GM18498 (cell line): ENCODE measurements around the gene KAZN.

Experiments used
- ATAC-seq: cut with Tn5 transposase; IDR thresholded peaks from one replicate; pipeline ENCODE4 v1.9.1; 2021; ENCODE audit warnings: mild to moderate bottlenecking, moderate library complexity; ENCODE audit not compliant: unreplicated experiment

The KAZN gene

DNA sequence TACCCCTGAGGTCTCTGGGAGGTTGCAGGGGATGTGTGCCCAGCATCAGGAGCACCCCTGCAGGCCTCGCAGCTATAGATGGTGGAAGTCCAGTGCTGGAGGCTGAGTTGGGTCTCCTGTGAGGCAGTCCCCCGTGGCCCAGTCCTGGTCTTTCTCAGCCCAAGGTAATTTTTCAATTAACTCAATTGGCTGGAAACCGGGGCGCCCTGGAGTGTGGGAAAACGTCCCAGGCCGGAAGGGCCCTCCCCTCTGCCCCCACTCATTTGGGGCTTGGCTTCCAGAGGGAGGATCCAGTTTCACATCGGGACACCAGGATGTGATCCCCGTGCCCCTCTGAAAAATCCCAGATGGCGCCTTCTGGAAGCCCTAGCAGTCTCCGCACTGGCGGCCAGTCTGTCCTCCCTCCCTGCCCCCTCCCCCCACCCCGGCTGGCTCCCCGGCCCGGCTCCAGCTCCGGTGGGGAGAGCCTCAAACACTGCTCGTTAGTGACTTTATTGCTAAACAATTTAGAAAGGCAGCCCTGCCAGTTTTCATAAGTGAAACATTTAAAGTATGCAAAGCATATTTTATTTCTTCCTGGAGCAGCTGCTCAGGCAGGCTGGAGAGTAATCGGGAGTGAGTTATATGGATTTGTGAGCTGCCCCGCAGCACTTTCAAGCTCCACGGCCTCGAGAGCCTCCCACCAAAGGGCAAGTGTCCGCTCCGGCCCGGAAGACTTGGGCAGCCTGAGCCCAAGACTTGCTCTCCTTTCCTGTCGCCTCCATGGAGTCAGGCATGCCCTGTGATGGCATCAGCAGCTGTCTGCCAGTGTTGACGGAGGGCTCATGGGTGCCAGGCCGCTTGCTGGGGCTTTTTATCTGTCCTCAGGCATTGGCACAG is 346.9 kb downstream of the KAZN start:
- ATAC-seq = no peak

- no peak for ATAC-seq
These were observed 347.5 kb downstream of the KAZN start for GRCh38 chr1:14946011-14946359.

DNA sequence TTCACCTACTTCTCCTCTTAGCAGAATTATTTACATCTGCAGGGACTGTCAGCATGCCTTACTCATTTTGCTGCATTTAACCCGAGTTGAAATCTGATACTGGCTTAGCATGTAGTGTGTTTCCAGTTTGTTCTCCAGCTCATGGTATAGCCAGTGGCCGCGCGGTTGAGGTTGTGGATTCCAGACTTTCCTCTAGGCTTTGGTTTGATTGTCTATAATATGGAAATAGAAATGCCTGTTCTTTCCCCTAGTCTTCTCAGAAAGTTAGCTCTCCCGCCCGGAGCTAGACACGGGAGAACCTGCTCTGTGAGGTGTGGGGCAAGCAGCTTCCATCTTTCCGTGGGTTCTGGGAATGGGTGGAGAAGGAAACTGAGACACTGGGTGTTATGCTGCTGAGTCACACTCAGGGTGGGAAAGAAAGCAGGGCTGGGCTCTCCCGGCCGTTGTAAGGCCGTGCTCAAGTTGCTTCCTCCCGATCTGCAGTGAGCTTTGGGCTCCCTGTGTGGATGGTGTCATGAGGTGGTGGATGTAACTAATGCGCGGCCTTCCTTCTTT is 348.3 kb downstream of the KAZN start:
- ATAC-seq = no peak

DNA sequence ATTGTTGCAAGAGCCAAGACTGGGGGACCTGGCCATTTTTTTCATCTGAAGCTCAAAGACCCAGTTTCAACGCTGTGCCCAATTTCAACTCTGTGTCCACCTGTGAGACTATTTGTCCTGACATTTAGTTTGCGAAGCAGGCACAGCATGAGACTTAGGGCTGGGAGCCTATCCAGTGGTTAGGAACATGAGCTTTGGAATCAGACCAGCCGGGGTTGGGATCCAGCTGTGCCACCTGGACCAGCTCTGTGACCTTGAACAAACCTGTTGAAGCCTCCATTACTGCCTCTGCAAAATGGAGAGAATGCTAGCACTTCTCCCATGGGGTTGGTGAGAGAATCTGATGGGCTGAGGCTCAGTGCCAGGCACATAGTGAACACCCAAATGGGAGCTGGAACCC is 348.9 kb downstream of the KAZN start:
- ATAC-seq = no peak

- ATAC-seq = no peak
These were observed 349.7 kb downstream of the KAZN start for GRCh38 chr1:14948112-14948652.

DNA sequence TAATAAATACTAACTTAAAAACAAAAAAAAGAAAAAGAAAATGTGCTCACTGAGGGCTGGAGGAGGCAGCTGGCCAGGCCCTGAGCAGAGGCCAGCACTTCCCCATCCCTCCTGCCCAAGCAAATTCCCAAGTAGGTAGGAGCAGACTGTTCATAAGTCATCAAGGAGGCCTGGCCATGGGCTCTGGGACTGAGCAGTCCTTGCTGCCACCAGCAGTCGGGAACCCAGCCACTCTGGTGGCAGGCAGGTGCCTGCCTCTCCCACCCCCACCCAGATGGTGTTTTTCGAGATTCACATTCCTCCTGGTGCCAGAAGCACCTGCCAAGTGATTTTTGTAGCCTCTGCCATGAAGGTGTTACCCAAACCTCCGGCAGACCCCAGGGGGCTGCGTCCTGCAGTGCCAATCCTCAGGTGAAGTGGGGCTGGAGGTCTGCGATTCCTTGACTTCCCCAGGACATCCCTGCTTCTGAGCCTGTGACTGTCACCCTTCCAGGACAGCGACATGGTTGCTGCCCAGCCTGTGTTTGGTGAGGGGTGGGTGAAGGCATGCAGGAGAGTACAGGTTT is 350.9 kb downstream of the KAZN start:
- ATAC-seq = no peak

- no peak for ATAC-seq
These were observed 351.6 kb downstream of the KAZN start for GRCh38 chr1:14949836-14950713.

DNA sequence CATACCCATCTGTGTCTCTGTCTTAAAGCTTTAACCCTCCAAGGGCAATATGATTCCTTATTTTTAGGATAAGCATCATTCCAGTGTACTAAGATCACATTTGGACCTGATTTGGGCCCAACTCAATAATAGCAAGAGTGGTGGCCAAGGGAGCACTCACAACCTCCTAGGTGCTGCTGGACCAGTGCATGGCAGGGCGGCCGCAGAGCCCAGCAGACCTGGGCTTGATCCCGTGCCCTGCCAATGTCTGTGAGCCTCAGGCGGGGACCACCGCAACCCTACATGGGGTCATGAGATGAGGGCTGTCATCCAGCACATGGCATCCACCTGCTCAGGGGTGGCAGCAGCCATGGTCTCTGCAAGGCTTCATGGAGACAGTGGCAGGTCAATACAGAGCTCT is 353.3 kb downstream of the KAZN start:
- no peak for ATAC-seq

GRCh38 chr1:14952626-14953314 is 354.3 kb downstream of the KAZN start:
- ATAC-seq = no peak

- no peak for ATAC-seq
These were observed 355.7 kb downstream of the KAZN start for GRCh38 chr1:14954210-14954609.

DNA sequence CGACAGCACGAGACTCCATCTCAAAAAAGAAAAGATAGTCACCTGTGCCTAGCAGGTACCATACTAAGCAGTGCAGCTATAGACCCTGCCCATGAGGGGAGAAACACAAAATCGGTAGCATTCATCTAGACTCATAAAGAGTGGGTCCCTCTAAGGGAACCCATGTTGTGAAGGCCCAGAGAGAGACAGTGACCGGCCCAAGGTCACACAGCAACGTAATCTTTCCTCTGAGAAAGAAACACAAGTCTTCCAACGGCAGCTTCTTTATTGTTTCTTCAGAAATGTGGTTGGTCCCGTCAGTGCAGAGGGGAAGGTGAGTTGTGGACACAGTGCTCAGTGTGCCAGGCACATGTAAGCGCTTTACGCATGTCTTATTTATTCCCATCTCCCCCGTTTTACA is 356.4 kb downstream of the KAZN start:
- no peak for ATAC-seq

DNA sequence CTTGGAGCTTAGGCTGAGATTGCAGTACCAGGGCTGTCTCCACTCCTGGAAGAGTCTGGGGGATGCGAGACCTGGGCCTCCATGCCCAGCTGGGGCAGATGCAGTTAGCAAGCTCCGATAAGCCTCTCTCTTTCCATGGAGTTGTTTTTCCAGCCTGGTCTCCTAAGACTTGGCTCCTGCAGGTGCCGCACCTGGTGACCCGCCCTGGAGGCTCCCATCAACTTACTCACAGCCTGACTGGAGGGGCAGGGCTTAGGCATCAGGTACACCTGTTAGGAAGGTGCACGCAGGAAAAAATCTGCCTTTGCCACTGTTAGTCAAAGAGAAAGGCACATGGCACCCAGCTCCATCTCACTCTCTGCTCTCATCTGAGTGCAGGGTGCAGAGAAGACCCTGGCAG is 356.9 kb downstream of the KAZN start:
- ATAC-seq = no peak

- no peak for ATAC-seq
These were observed 357.5 kb downstream of the KAZN start for GRCh38 chr1:14955976-14956375.

DNA sequence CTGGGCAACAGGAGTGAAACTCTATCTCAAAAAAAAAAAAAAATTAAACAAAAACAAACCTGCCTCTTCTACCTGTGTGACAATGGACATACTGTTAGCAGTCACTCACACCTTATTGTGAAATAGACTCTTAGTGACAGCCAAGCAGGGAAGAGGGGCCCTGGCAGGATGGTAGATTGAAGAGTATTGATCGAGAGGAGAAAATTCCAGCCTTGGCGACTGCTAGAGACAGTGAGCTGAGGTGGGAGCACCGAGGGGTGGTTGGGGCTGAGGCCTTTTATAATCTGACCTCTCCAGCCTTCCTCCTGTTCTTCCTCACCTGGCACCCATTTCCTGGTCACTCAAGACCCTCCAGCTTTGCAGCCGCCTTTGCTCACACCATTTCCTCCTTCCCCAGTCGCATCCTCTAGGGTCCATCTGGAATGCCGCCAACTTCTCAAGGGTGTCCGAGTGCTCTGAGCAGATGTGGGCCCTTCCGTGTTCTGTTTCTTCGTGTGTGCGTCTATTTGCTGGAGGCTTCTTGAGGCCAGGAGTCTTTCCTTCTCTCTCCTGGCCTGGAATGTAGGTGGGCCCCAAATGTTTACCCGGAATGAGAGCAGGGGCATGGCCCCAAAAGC is 358.2 kb downstream of the KAZN start:
- no peak for ATAC-seq

GRCh38 chr1:14957375-14958098 is 359.1 kb downstream of the KAZN start:
- ATAC-seq = no peak

GRCh38 chr1:14958249-14959058 is 360.0 kb downstream of the KAZN start:
- ATAC-seq = no peak

- no peak for ATAC-seq
These were observed 360.7 kb downstream of the KAZN start for GRCh38 chr1:14959059-14959694.

DNA sequence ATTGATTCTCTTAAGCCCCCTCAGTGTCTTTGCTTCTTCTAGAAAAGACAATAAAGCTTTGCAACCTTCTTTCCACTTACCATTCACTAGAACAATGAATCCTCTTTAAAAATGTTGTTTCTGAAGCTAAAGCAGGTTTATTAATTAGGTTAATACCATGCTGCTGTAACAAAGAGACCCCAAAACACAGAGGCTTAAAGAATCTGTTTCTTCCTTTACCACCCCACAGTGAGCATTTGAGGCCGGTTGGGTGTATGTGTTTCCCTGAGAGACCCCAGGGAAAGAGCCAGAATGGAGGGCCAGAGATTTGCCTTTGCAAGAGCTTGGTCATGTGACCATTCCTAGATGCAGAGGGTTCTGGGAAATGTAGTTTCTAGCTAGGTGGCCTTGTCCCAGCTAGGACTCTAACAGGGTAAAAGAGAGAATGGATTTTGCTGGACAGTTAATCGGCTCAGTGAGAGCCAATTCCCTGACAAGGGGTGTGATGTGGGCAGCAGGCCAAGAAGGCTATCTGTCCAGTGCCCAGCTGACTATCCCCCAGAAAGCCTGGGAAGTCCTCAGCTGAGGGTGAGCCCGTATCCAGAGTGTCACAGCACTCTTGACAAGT is 363.3 kb downstream of the KAZN start:
- no peak for ATAC-seq
